COR-L47 (cell line): ENCODE results near the gene GPX4.
"Not testable (repeated sequence)": the region's sequence is repeated elsewhere in the genome, so short reads cannot be mapped to it uniquely, and the experiment has no call there.

Experiments
- DNase-seq: peaks from one replicate; lab custom pipeline; 2025; lab: John Stamatoyannopoulos, UW

GPX4 gene

GRCh38 chr19:1113986-1114483, 10.2 kb downstream of the GPX4 start:
- no peak for DNase-seq

- DNase-seq, result not testable (repeated sequence)
Measured at GRCh38 chr19:1114728-1115127, 10.9 kb downstream of the GPX4 start.

DNA sequence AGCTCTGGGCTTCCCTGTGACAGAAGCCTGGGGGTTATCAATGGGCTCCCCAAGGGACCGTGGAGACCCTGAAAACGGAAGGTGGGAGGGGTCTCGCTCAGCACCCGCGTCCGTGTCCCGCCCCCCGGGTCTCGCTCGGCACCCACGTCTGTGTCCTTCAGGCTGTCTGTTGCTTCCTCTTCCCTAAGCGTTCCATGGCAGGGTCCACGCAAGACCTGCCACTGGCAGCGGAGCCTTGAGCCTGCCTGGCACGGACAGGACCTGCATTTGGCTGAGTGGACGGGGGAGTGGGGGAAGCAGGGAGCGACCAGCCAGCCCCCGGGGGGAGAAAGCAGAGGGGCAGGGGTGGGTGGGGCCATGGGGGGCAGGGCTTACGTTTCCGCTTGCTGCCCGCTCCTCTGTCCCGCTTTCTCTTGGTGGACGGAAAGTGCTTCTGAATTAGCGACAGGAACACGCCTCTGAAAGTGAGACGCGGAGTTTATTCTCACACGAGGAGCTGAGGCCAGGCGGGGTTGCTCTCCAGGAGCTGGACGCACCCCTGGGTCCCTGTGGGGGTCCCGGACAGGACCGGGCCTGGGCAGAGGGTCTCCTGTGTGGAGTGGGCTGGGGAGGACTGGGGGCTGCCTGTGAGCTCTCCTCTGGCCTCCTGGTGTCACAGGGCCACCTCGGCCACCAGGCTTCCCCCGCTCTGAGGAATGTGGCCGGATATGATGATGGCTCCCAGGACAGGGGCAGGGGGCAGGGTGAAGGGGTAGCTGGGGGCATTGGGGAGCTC, 12.0 kb downstream of the GPX4 start:
- no peak for DNase-seq

DNA sequence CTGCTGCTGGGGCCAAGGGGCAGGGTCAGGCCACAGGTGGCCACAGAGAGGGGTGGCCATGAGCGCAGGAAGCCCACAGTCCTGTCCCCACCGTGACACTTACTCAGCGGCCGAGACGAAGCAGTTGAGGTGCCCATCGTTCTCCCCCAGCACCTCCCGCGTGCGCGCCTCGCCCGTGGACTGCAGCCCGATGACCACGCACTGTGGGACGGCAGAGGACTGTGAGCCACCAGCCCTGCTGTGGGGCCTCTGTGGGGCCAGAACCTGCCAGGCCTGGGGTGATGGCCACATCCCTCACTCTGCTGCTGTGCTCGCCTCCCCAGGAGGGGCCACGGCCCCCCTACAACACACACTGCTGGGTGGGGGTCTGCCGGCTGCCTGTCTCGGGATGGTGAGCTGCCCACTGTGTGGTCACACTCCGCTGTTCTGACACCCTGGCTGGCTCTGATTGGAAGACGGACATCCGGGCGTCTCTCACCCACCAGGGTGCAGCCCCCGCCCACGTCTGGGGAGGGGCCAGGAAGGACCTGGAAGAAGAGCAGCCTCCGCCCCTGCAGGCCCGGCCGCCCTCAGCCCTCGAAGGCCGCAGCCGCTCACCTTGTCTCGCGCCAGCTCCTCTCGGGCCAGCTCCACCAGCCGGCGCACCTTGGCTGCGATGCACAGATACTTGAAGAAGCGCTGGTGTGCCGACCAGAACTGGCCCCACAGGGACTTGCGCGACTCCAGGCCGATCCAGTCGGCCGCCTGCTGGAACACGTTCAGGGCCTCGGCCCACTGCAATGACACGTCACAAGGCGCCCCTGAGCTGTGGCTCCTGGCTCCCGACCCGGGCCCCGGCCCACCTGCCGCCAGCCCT, 13.2 kb downstream of the GPX4 start:
- no peak for DNase-seq

- DNase-seq, result no peak
Measured at GRCh38 chr19:1117654-1118053, 13.9 kb downstream of the GPX4 start.

- no peak for DNase-seq
Measured at GRCh38 chr19:1118999-1119398, 15.2 kb downstream of the GPX4 start.

GRCh38 chr19:1119475-1120217, 15.9 kb downstream of the GPX4 start:
- no peak for DNase-seq

DNA sequence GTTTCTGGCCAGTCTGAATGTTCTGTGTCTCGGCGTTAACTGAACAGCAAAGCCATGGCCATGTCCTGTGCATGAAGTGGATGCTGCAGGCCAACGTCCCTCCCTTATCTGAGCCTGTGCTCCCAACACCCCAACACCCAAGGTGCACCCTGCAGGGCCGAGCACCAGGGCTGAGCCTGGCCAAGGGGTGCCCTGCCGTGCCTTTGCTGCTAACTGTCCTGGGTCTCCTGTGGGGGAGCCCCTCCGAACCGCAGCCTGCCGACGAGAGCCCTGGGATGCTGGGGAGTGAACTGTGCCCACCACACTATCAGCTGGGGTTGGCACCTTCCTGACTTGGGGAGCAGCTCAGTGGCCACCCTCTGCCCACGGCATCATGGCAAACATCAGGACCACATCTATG, 17.6 kb downstream of the GPX4 start:
- no peak for DNase-seq

DNA sequence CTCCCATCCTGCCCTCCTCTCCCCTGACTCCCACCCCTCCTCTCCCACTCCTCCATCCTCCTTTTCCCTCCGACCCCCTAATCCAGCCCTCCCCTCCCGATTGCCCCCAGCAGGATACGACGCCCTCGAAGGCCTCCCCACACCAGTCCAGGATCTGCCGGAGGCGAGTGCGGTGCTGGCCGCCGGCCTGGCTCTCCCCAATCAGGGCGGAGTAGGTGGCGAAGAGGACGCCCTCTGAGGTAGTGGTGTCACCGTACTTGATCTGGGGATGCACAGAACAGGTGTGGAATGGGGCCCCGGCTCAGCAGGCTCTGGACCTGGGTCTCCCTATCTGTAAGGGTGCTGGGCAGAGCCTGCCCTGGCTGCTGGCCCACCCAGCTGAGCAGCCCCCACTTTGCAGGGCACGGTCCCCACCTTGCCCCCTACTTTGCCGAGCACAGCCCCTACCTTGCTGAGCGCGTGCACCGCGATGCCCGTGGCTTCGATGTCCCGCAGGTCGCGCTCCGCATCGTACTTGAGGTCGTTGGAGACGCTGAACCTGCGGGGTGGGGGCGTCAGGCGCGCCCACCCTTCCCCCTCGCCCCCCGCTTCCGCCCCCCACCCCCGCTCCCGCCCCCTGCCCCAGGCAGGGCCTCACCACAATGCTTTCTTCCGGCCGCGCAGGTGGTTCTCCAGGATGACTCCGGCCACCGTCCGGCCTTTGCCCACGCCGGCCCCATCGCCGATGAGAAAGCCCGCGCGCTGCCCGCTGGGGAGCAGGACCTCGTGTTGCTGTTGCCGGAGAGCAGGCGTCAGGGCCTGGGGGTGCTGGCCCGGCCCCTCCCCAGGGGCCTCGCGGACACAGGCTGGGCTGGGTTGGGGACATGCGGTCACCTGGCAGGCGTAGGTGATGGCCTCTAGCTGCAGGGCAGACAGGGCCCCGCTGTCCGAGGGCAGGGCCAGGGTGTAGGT, 18.5 kb downstream of the GPX4 start:
- no peak for DNase-seq

DNA sequence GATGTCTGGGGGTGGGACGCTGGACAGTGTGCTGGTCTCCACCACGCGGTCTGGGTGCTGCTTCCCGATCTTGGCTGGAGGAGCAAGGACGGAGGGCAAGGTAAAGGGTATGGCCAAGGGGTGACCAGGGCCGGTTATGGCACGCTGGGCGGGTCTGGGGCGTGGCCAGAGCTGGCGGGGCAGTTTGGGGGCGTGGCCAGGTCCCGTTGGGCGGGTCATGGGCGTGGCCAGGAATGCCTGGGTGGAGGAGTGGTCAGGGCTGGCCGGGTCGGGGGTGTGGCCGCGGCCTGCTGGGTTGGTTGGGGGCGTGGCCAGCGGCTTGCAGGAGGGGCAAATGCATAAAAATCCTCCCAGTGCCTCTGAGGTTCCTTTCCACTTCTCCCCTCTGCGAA, 19.2 kb downstream of the GPX4 start:
- DNase-seq, result no peak

- DNase-seq, result no peak
Measured at GRCh38 chr19:1123381-1123780, 19.6 kb downstream of the GPX4 start.

- no peak for DNase-seq
Measured at GRCh38 chr19:1123885-1124677, 20.3 kb downstream of the GPX4 start.

DNA sequence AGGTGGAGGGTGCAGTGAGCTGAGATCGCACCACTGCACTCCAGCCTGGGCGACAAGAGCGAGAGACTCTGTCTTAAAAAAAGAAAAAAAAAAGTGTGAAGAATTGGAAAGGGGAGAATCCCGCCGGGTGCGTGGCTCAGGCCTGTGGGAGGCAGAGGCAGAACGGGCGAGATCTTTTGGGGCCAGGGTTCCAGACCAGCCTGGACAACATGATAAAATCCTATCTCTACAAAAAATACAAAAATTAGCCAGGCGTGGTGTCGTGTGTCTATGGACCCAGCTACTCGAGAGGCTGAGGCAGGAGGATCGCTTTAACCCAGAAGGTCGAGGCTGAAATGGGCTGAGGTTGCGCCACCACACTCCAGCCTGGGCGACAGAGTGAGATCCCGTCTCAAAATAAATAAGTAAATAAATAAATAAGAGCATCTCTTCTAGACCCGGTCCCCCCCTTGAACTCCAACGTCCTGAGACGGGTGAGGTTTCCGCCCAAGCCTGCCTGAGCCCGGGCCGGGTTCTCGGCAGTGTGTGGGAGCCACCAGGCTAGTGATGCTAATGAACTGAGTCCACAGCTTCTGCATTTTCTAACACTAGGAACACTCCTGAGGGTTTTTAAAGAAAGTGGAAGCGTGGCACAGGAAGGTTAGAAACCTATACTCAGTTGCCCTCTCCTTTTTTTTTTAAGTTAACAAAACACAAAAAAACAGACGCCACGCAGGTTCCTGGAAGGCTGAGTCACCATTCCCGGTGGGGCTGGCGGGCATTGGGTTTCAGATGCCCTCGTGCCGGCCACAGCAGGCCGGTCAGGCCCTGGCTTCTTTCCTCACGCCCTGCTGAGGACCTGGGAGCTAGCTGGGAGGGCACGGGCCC, 22.0 kb downstream of the GPX4 start:
- no peak for DNase-seq

- no peak for DNase-seq
Measured at GRCh38 chr19:1126984-1127760, 23.4 kb downstream of the GPX4 start.

DNA sequence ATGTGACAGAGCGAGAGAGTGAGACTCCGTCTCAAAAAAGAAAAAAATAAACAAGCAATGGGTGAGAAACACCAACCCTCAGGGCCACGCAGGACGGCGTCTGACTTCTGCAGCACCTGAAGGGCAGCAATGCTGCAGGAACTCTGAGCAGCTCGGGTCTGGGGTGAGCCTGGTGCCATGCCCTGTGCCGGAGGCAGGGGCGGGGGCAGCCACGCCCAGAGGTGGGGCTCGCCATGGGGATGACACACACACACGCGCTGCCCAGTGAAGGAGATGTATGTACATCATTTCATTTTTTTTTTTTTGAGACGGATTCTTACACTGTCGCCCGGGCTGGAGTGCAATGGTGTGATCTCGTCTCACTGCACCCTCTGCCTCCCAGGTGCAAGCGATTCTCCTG, 24.3 kb downstream of the GPX4 start:
- no peak for DNase-seq

DNA sequence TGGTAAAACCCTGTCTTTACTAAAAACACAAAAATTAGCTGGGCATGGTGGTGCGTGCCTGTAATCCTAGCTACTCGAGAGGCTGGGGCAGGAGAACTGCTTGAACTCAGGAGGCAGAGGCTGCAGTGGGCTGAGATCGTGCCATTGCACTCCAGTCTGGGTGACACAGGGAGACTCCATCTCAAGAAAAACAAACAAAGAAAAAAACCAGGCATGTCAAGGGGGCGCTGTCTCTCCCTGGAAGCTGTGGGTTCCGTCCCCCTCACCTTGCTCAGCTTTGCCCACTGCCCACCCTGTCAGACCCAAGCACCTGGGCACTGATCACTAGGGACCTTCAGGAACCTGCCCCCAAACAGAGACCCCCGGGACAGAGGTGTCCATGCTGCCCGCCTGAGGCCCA, 25.3 kb downstream of the GPX4 start:
- DNase-seq, result not testable (repeated sequence)

GRCh38 chr19:1129535-1129934, 25.7 kb downstream of the GPX4 start:
- no peak for DNase-seq
